ENCODE results near the gene SNX15.
"Not testable (repeated sequence)": the region's sequence is repeated elsewhere in the genome, so short reads cannot be mapped to it uniquely, and the experiment has no call there.

The SNX15 gene

GRCh38 chr11:65019824-65020223, 7.4 kb upstream of the SNX15 start:
- Histone ChIP-seq H3K27ac (ENCODE audit: low read length) (no peak overlapping the region), H3K9ac (ENCODE audit: low read length) (no peak overlapping the region), H3K27me3 (ENCODE audit: control insufficient read depth, insufficient read depth, low read length) (no peaks in the 10 kb centered on the region), H3K36me3 (ENCODE audit: control insufficient read depth, low read depth, low read length) (peaks cover 25% of the 10 kb centered on the region), H3K4me3 (ENCODE audit: low read length) (no peak overlapping the region), H3K4me1 (ENCODE audit: control insufficient read depth, low read depth, low read length) (no peaks in the 10 kb centered on the region), H3K9me3 (ENCODE audit: control insufficient read depth, low read depth, low read length) (no peaks in the 10 kb centered on the region)

- H3K4me3 ChIP-seq (ENCODE audit: low read length), result no peak overlapping the region
- no peaks in the 10 kb centered on the region for H3K9me3 ChIP-seq (ENCODE audit: control insufficient read depth, low read depth, low read length)
- no peaks in the 10 kb centered on the region for H3K27me3 ChIP-seq (ENCODE audit: control insufficient read depth, insufficient read depth, low read length)
- H3K36me3 ChIP-seq (ENCODE audit: control insufficient read depth, low read depth, low read length), result peaks cover 25% of the 10 kb centered on the region
- H3K27ac ChIP-seq (ENCODE audit: low read length), result no peak overlapping the region
- H3K4me1 ChIP-seq (ENCODE audit: control insufficient read depth, low read depth, low read length), result no peaks in the 10 kb centered on the region
- no peak overlapping the region for H3K9ac ChIP-seq (ENCODE audit: low read length)
Observed at GRCh38 chr11:65021003-65021402, 6.2 kb upstream of the SNX15 start.

- Histone ChIP-seq H3K36me3 (ENCODE audit: control insufficient read depth, low read depth, low read length) (peaks cover 25% of the 10 kb centered on the region), H3K27me3 (ENCODE audit: control insufficient read depth, insufficient read depth, low read length) (no peaks in the 10 kb centered on the region), H3K4me3 (ENCODE audit: low read length) (no peak overlapping the region), H3K27ac (ENCODE audit: low read length) (no peak overlapping the region), H3K9ac (ENCODE audit: low read length) (no peak overlapping the region), H3K9me3 (ENCODE audit: control insufficient read depth, low read depth, low read length) (no peaks in the 10 kb centered on the region), H3K4me1 (ENCODE audit: control insufficient read depth, low read depth, low read length) (no peaks in the 10 kb centered on the region)
Observed at GRCh38 chr11:65021509-65021908, 5.7 kb upstream of the SNX15 start.

GRCh38 chr11:65023502-65023901, 3.7 kb upstream of the SNX15 start:
- H3K9ac ChIP-seq (ENCODE audit: low read length); H3K27me3 ChIP-seq (ENCODE audit: control insufficient read depth, insufficient read depth, low read length); H3K4me3 ChIP-seq (ENCODE audit: low read length); H3K4me1 ChIP-seq (ENCODE audit: control insufficient read depth, low read depth, low read length); H3K9me3 ChIP-seq (ENCODE audit: control insufficient read depth, low read depth, low read length); H3K27ac ChIP-seq (ENCODE audit: low read length): not testable (repeated sequence)
- H3K36me3 ChIP-seq (ENCODE audit: control insufficient read depth, low read depth, low read length), result peaks cover 17% of the 10 kb centered on the region

GRCh38 chr11:65026810-65027209, 429 bp upstream of the SNX15 start:
- Histone ChIP-seq H3K4me3 (ENCODE audit: low read length) (peak overlapping the region; percentile 79), H3K4me1 (ENCODE audit: control insufficient read depth, low read depth, low read length) (no peaks in the 10 kb centered on the region), H3K27ac (ENCODE audit: low read length) (no peak overlapping the region), H3K9me3 (ENCODE audit: control insufficient read depth, low read depth, low read length) (no peaks in the 10 kb centered on the region), H3K36me3 (ENCODE audit: control insufficient read depth, low read depth, low read length) (no peaks in the 10 kb centered on the region), H3K27me3 (ENCODE audit: control insufficient read depth, insufficient read depth, low read length) (no peaks in the 10 kb centered on the region), H3K9ac (ENCODE audit: low read length) (no peak overlapping the region)

- H3K27ac ChIP-seq (ENCODE audit: low read length), result no peak overlapping the region
- H3K9ac ChIP-seq (ENCODE audit: low read length), result no peak overlapping the region
- no peaks in the 10 kb centered on the region for H3K27me3 ChIP-seq (ENCODE audit: control insufficient read depth, insufficient read depth, low read length)
- no peak overlapping the region for H3K4me3 ChIP-seq (ENCODE audit: low read length)
- no peaks in the 10 kb centered on the region for H3K4me1 ChIP-seq (ENCODE audit: control insufficient read depth, low read depth, low read length)
- no peaks in the 10 kb centered on the region for H3K9me3 ChIP-seq (ENCODE audit: control insufficient read depth, low read depth, low read length)
- no peaks in the 10 kb centered on the region for H3K36me3 ChIP-seq (ENCODE audit: control insufficient read depth, low read depth, low read length)
Observed at GRCh38 chr11:65032216-65032615, 5.0 kb downstream of the SNX15 start.

- Histone ChIP-seq H3K9me3 (ENCODE audit: control insufficient read depth, low read depth, low read length) (no peaks in the 10 kb centered on the region), H3K36me3 (ENCODE audit: control insufficient read depth, low read depth, low read length) (peaks cover 3% of the 10 kb centered on the region), H3K27ac (ENCODE audit: low read length) (no peak overlapping the region), H3K4me3 (ENCODE audit: low read length) (no peak overlapping the region), H3K9ac (ENCODE audit: low read length) (no peak overlapping the region), H3K4me1 (ENCODE audit: control insufficient read depth, low read depth, low read length) (no peaks in the 10 kb centered on the region), H3K27me3 (ENCODE audit: control insufficient read depth, insufficient read depth, low read length) (no peaks in the 10 kb centered on the region)
Observed at GRCh38 chr11:65034423-65034822, 7.2 kb downstream of the SNX15 start.

GRCh38 chr11:65035579-65035978, 8.3 kb downstream of the SNX15 start:
- H3K9ac ChIP-seq (ENCODE audit: low read length), result no peak overlapping the region

GRCh38 chr11:65036931-65037330, 9.7 kb downstream of the SNX15 start:
- Histone ChIP-seq H3K36me3 (ENCODE audit: control insufficient read depth, low read depth, low read length) (peaks cover 3% of the 10 kb centered on the region), H3K27ac (ENCODE audit: low read length) (no peak overlapping the region), H3K4me3 (ENCODE audit: low read length) (no peak overlapping the region), H3K27me3 (ENCODE audit: control insufficient read depth, insufficient read depth, low read length) (no peaks in the 10 kb centered on the region), H3K9me3 (ENCODE audit: control insufficient read depth, low read depth, low read length) (no peaks in the 10 kb centered on the region), H3K9ac (ENCODE audit: low read length) (no peak overlapping the region), H3K4me1 (ENCODE audit: control insufficient read depth, low read depth, low read length) (peaks cover 3% of the 10 kb centered on the region)

More at GRCh38 chr11:65035579-65035978, 8.3 kb downstream of the SNX15 start:
- Histone ChIP-seq H3K27me3 (ENCODE audit: control insufficient read depth, insufficient read depth, low read length) (no peaks in the 10 kb centered on the region), H3K27ac (ENCODE audit: low read length) (no peak overlapping the region), H3K4me1 (ENCODE audit: control insufficient read depth, low read depth, low read length) (peaks cover 3% of the 10 kb centered on the region), H3K9me3 (ENCODE audit: control insufficient read depth, low read depth, low read length) (no peaks in the 10 kb centered on the region), H3K4me3 (ENCODE audit: low read length) (no peak overlapping the region), H3K36me3 (ENCODE audit: control insufficient read depth, low read depth, low read length) (peaks cover 3% of the 10 kb centered on the region)

- peak overlapping the region; percentile 68 for H3K9ac ChIP-seq (ENCODE audit: low read length)
- H3K27ac ChIP-seq (ENCODE audit: low read length), result no peak overlapping the region
- H3K9me3 ChIP-seq (ENCODE audit: control insufficient read depth, low read depth, low read length), result no peaks in the 10 kb centered on the region
- H3K36me3 ChIP-seq (ENCODE audit: control insufficient read depth, low read depth, low read length), result peaks cover 13% of the 10 kb centered on the region
- H3K4me1 ChIP-seq (ENCODE audit: control insufficient read depth, low read depth, low read length), result peaks cover 3% of the 10 kb centered on the region
- H3K27me3 ChIP-seq (ENCODE audit: control insufficient read depth, insufficient read depth, low read length), result no peaks in the 10 kb centered on the region
- peak overlapping the region; percentile 64 for H3K4me3 ChIP-seq (ENCODE audit: low read length)
Observed at GRCh38 chr11:65040520-65040846, 13.2 kb downstream of the SNX15 start.

GRCh38 chr11:65040847-65041622, 13.8 kb downstream of the SNX15 start, which contains the start of gene SAC3D1:
SAC3D1 (plus strand) TSS chr11:65041210; CDS start chr11:65041293, 83 bp downstream.
- peaks cover 3% of the 10 kb centered on the region for H3K4me1 ChIP-seq (ENCODE audit: control insufficient read depth, low read depth, low read length)
- peak within 1 kb of the TSS; percentile 68 for H3K9ac ChIP-seq (ENCODE audit: low read length)
- peak within 1 kb of the TSS; percentile 64 for H3K4me3 ChIP-seq (ENCODE audit: low read length)
- no peaks in the 10 kb centered on the region for H3K27me3 ChIP-seq (ENCODE audit: control insufficient read depth, insufficient read depth, low read length)
- no peaks in the 10 kb centered on the region for H3K9me3 ChIP-seq (ENCODE audit: control insufficient read depth, low read depth, low read length)
- no peak within 1 kb of the TSS for H3K27ac ChIP-seq (ENCODE audit: low read length)
- peaks cover 13% of the 10 kb centered on the region for H3K36me3 ChIP-seq (ENCODE audit: control insufficient read depth, low read depth, low read length)

GRCh38 chr11:65042891-65043290, 15.7 kb downstream of the SNX15 start:
- H3K27me3 ChIP-seq (ENCODE audit: control insufficient read depth, insufficient read depth, low read length), result no peaks in the 10 kb centered on the region

More at GRCh38 chr11:65042891-65043290, 15.7 kb downstream of the SNX15 start:
- Histone ChIP-seq H3K27ac (ENCODE audit: low read length) (no peak overlapping the region), H3K36me3 (ENCODE audit: control insufficient read depth, low read depth, low read length) (peaks cover 10% of the 10 kb centered on the region), H3K9me3 (ENCODE audit: control insufficient read depth, low read depth, low read length) (no peaks in the 10 kb centered on the region), H3K4me3 (ENCODE audit: low read length) (no peak overlapping the region), H3K4me1 (ENCODE audit: control insufficient read depth, low read depth, low read length) (peaks cover 3% of the 10 kb centered on the region), H3K9ac (ENCODE audit: low read length) (no peak overlapping the region)
